WERI-Rb-1 (cell line): ENCODE results near the gene ZNF814.

Experiments used
- DNase-seq: peaks from one replicate; pipeline ENCODE4 v3.0.0-alpha.2; 2020
- H3K27ac ChIP-seq: fragments of 250-450 bp; sonication (Bioruptor Pico); 2 replicates; pipeline ENCODE4 v1.5.1; 2020; ENCODE audit warnings: mild to moderate bottlenecking, moderate library complexity
- H3K27me3 ChIP-seq: fragments of 250-450 bp; sonication (Bioruptor Pico); 2 replicates; pipeline ENCODE4 v1.5.1; 2021; ENCODE audit warnings: mild to moderate bottlenecking, low read depth, moderate library complexity; ENCODE audit not compliant: insufficient read depth, severe bottlenecking
- H3K36me3 ChIP-seq: fragments of 250-450 bp; sonication (Bioruptor Pico); 2 replicates; pipeline ENCODE4 v1.5.1; 2020; ENCODE audit warnings: mild to moderate bottlenecking, moderate library complexity
- H3K4me3 ChIP-seq: 2 replicates; pipeline ENCODE4 v1.5.1; 2011; ENCODE audit warnings: low read depth, mild to moderate bottlenecking, control low read depth, low read length
- H3K9me3 ChIP-seq: fragments of 250-450 bp; sonication (Bioruptor Pico); 2 replicates; pipeline ENCODE4 v1.5.1; 2021; ENCODE audit warnings: mild to moderate bottlenecking, moderate library complexity; ENCODE audit not compliant: severe bottlenecking
- CTCF ChIP-seq: IDR thresholded peaks from 2 replicates; pipeline ENCODE4 v1.5.1; 2011; ENCODE audit warnings: low read depth, mild to moderate bottlenecking, control low read depth, inconsistent platforms, low read length

ZNF814 gene

DNA sequence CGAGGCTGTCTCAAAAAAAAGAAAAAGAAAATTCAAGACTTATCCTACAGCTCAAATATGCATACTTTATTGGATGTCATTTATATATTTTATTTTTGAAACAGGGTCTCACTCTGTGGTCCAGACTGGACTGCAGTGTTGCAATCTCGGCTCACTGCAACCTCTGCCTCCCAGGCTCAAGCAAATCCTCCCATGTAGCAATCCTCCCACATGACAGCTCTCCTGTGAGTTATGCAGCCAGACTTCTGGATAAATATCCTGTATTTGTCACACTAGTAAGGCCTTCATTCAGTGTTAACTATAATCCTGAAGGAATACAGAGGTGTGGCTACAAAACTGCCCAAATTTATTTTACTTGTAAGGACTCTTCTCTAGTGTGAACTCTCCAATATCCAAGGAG, 81.3 kb downstream of the ZNF814 start:
- Histone ChIP-seq H3K27ac (no peak overlapping the region), H3K27me3 (no peaks in the 10 kb centered on the region), H3K9me3 (no peaks in the 10 kb centered on the region), H3K4me3 (no peak overlapping the region), H3K36me3 (peaks cover 36% of the 10 kb centered on the region)
- no peak for DNase-seq
- TF ChIP-seq CTCF, result no peak

DNA sequence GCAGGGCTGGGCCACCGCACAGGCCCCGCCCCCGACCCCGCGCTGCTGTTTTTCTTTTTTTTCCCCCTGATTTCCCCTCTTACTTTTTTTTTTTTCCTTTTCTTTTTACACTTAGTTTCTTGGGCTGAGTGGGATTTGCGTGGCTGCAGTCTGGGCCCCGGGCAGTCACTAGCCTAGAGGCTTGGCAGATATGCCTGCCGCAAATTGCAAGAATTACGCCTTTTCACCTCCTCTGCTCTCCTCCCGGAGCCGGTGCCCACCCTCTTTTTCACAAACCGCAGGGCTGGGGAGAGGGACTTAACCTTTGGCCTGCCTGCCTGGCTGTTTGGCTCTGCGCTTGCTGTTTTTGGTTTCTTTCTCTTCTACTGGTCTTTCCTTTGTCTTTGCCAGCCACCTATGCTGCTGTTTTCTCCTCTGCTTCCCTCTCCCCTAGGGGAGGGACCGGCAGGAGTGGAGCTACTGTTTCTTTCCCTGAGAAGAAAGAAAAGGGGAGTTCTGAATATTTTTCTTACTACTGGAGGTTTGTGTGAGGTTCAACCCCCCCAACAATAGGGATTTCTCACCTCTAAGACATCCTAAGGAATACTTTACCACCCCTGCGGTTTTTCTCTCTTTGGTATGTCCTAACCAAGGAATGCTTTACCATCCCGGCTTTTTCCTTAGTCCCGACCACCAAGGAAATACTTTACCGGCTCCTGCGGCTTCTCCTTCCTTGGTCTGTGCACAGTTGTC, 85.1 kb downstream of the ZNF814 start:
- no peaks in the 10 kb centered on the region for H3K27me3 ChIP-seq
- H3K9me3 ChIP-seq, result no peaks in the 10 kb centered on the region
- no peak overlapping the region for H3K4me3 ChIP-seq

GRCh38 chr19:57803265-57803593, 85.6 kb downstream of the ZNF814 start:
- no peaks in the 10 kb centered on the region for H3K9me3 ChIP-seq
- no peak overlapping the region for H3K4me3 ChIP-seq
- no peak overlapping the region for H3K27ac ChIP-seq
- no peak for DNase-seq
- H3K36me3 ChIP-seq, result peaks cover 13% of the 10 kb centered on the region
- H3K27me3 ChIP-seq, result no peaks in the 10 kb centered on the region
- no peak for TF ChIP-seq CTCF

More for the DNA sequence above, 85.1 kb downstream of the ZNF814 start:
- no peak for DNase-seq
- no peak overlapping the region for H3K27ac ChIP-seq
- TF ChIP-seq CTCF, result no peak
- peaks cover 17% of the 10 kb centered on the region for H3K36me3 ChIP-seq

DNA sequence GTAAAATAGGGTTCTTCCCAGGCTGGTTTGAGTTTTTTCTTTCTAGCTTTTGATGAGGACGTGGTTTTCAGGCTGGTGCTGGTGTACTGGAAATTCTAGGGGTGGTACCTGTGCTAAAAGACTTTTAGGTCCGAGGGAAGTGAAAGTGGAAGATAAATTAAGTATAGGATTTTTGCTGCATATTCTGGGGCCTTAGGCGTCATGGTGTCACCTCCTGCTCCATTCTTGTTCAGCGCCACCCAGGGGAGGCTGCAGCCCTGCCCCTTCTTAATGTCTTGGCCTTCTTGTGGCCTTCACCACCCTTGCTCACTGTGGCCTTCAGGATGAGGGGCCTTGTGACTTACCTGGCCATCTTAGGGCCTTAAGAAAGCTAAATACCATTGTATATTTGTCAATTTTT, 86.6 kb downstream of the ZNF814 start:
- TF ChIP-seq CTCF, result no peak
- no peak overlapping the region for H3K27ac ChIP-seq
- no peaks in the 10 kb centered on the region for H3K9me3 ChIP-seq
- H3K36me3 ChIP-seq, result peaks cover 5% of the 10 kb centered on the region
- no peak for DNase-seq
- no peaks in the 10 kb centered on the region for H3K27me3 ChIP-seq
- no peak overlapping the region for H3K4me3 ChIP-seq

DNA sequence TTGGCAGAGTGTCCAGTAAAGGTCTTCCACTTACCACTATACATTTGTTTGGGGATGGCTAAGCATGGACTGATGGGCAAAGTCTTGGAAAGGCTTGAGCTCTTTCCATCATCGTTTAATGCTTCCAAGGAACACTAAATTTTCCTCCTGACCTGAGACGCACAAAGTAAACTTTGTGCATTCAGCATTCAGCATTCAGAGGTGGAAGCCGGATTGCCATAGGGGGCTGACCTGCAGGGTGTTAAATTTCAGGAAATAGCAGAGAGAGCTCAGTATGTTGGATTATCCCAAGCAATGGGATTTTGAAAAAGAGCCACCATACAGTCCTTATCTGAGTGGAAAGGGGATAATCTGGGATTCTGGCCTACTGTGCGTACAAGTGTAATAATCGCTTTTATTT, 88.1 kb downstream of the ZNF814 start:
- H3K27ac ChIP-seq, result no peak overlapping the region

More for the DNA sequence above, 88.1 kb downstream of the ZNF814 start:
- Histone ChIP-seq H3K4me3 (no peak overlapping the region), H3K9me3 (no peaks in the 10 kb centered on the region), H3K27me3 (no peaks in the 10 kb centered on the region), H3K36me3 (peaks cover 4% of the 10 kb centered on the region)
- peak; percentile 39 for DNase-seq
- no peak for TF ChIP-seq CTCF
